ENCODE results near the gene VPREB3.
"Not testable (repeated sequence)": the region's sequence is repeated elsewhere in the genome, so short reads cannot be mapped to it uniquely, and the experiment has no call there.

VPREB3 gene

DNA sequence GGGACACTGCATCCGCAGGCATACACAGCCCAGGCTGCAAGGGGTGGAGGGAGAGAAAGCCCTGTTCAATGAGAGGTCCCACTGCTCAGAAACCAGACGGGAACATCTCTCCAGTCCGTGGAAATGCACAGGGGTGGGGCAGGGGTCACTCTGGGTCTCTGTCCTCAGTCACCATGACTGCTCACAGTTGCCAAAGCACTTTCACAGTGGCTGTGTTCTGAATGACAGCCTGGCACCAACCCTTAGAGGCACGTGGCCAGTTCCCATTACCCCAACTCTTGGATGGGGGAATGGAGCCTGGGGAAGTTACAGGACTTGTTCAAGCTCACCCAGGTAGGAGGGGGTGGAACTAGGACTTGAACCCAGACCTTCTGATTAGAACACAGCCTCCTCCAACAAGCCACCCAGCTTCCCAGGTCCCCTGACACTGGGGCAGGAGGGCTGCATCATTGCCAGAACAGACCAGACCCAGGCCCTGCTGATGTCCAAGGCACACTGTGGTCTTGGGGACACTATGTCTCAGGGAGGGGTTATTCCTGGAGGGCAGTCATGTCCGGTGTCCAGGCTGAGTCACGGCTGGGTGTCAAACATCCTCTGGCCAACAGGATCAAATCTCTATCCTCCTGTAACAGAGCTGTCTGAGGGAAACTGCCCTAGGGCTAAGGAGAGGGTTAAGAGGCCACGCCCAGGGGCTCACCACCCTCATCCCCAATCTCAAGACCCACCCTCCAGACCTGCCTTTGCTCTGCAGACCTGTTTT lies 11.5 kb downstream of the VPREB3 start:
- DNase-seq (ENCODE audit: low read depth in 2 of 2): no peak

DNA sequence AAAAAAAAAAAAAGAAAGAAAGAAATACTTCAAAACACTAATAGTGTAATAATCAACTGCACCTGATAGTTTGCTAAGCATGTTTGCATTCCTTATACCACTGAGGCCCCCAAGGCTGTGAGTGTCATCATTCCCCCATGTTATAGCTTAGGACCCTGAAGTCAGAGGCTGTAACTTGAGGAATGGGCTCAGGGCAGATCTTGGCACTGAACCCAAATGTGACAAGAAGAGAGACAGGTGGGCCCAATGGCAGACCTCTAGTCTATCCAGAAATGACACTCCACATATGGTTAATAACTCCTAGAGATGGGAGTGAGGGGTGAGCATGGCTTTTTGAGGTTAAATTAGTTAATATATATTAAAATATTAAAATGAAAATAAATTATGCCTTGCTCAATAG lies 16.5 kb downstream of the VPREB3 start:
- no peak for DNase-seq (ENCODE audit: low read depth in 2 of 2)

DNA sequence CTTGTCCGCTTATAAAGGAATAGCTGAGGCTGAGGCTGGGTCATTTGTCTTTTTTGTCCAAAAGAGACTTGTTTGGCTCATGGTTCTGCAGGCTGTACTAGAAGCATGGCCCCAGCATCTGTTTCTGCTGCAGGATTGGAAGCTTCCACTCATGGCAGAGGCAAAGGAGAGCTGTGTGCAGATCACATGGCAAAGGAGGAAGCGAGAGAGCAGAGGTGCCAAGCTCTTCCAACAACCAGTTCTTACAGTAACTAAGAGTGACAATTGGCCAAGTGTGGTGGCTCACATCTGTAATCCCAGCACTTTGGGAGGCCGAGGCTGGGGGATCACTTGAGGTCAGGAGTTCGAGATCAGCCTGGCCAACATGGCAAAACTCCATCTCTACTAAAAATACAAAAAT lies 26.1 kb downstream of the VPREB3 start:
- not testable (repeated sequence) for DNase-seq (ENCODE audit: low read depth in 2 of 2)

DNA sequence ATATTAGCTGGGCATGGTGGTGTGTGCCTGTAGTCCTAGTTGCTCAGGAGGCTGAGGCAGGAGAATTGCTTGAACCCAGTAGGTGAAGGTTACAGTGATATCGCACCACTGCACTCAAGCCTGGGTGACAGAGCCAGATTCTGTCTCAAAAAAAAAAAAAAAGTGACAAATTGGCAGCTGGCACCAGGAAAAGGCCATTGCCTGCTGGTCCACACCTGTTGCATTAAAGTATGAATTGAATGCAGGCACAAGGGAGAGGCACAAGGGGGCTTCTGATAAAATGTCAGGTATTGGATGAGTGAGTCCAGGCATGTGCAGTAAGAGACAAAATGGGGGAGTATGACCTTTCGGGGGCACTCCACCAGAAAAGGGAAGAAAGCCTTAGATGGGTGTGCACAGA lies 31.5 kb downstream of the VPREB3 start:
- no peak for DNase-seq (ENCODE audit: low read depth in 2 of 2)

DNA sequence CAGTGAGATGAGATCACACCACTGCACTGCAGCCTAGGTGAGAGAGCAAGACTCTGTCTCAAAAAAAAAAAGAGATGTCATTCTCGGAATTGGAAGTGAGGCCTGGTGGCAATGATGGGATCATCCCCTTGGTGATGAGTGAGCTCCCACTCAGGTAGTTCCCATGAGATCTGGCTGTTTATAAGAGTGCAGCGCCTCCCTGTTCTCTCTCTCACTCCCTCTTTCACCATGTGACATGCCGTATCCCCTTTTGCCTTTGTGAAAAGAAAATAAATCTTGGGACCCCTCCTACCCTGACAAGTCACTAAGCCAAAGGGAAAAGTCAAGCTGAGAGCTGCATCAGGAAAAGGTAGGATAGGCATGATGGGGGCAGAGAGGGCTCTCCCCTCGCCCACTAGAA lies 32.1 kb downstream of the VPREB3 start:
- no peak for DNase-seq (ENCODE audit: low read depth in 2 of 2)

DNA sequence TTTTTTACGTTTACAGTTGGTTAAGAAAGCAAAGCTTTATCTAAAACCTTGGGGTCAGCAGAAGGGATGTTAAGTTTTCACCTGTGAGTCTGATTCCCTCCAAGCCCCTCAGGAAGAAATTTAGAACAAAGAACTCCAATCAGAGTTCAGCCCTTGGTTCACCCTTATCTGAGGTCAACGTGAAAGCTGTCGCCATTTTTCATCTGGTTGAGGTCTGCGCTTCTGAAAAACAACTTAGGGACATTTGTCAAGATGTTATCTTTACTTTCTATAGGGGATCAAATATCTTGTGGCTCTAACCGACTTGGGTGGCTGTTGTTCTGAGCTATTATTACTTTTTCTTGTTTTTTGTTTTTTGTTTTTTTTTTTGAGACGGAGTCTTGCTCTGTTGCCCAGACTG lies 33.4 kb downstream of the VPREB3 start:
- DNase-seq (ENCODE audit: low read depth in 2 of 2): no peak

DNA sequence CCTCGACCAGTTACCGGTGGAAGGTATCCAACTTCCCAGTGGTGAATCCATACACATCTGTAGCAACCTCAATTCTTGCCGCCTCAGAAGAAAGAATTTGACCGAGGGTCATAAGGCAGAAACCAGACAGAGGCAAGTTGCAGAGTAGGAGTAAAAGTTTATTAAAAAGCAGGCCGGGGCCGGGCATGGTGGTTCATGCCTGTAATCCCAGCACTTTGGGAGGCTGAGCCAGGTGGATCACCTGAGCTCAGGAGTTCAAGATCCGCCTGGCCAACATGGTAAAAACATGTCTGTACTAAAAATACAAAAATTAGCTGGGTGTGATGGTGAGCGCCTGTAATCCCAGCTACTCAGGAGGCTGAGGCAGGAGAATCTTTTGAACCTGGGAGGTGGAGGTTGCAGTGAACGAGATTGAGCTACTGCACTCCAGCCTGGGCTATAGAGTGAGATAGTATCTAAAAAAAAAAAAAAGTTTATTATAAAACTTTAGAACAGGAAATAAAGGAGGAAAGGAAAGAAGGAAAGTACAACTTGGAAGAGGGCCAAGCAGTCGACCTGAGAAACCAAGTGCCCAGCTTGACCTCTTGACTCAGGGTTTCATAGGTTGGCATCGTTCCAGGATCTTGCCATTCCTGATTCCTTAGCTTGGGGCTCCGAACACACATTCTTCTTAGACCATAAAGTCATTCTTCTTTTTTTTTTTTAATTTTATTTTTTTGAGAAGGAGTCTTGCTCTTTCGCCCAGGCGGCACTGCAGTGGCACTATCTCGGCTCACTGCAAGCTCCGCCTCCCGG lies 35.7 kb downstream of the VPREB3 start:
- no peak for DNase-seq (ENCODE audit: low read depth in 2 of 2)

DNA sequence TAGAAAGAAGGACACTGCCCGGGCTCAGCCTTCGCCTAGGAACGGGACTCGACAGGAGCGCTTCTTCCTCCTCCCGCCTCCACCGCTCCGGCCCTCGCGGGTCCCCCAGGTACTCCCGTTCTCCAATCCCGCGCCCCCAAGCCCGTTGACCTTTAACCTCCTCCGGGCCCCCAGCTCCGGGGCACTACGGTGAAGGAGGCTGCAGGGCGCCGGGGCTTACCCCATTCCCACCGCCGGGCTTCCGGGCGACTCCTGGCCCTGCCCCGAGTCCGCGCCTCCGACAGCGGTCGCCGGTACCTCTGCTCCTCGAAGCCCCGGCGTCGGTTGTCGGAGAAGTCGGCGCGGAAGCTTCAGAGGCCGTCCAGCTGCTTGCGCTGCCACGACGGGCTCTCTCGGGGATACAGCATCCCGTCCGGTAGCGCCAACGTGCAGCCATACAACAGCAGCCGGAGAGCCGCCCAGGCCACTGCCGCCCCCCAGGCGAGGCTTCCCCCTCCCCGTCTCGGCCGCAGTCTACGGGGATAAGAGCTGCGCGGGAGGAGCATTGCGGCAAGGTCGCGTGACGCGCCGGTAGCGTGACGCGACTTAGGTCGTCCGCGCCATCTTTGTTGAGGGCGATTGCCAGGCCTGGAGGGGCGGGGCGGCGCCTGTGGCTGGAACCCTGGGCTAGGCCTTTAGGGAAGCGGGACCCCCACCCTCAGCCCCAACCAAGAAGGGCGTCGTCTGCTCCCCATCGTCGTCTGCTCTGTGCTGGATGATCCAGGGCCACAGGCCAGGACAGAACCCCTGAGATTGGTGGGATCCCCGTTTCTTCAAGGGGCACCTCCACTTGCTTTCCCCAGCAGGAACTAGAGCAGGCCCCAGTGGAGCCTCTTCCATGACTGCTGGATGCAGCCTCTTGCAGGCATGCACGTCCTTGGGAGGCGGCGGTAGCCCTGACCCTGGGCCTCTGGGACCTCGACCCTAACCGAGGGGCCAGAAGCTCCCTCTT lies 37.1 kb downstream of the VPREB3 start:
- peak; percentile 48 to 70 for DNase-seq (ENCODE audit: low read depth in 2 of 2)

DNA sequence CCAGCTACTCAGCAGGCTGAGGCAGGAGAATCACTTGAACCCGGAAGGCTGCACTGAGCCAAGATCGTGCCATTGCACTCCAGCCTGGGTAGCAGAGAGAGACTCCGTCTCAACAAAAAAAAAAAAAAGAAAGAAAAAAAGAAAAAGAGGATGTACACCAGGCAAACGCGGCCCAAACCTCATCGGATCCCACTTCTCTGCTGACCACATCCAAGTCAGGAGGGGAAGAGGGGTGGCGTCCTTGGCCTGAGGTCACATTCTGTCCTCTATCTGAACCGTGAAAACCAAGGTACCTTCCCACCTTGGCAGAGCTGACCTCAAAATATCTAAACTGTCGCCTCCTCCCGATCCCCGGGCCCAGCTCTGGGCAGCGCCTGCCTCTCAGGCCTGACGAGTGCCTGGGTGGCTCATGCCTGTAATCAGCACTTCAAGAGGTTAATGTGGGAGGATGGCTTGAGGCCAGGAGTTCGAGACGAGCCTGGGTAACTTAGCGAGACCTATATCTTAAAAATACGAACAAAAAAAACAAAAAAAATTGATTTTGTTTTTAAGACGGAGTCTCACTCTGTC lies 38.3 kb downstream of the VPREB3 start:
- no peak for DNase-seq (ENCODE audit: low read depth in 2 of 2)

DNA sequence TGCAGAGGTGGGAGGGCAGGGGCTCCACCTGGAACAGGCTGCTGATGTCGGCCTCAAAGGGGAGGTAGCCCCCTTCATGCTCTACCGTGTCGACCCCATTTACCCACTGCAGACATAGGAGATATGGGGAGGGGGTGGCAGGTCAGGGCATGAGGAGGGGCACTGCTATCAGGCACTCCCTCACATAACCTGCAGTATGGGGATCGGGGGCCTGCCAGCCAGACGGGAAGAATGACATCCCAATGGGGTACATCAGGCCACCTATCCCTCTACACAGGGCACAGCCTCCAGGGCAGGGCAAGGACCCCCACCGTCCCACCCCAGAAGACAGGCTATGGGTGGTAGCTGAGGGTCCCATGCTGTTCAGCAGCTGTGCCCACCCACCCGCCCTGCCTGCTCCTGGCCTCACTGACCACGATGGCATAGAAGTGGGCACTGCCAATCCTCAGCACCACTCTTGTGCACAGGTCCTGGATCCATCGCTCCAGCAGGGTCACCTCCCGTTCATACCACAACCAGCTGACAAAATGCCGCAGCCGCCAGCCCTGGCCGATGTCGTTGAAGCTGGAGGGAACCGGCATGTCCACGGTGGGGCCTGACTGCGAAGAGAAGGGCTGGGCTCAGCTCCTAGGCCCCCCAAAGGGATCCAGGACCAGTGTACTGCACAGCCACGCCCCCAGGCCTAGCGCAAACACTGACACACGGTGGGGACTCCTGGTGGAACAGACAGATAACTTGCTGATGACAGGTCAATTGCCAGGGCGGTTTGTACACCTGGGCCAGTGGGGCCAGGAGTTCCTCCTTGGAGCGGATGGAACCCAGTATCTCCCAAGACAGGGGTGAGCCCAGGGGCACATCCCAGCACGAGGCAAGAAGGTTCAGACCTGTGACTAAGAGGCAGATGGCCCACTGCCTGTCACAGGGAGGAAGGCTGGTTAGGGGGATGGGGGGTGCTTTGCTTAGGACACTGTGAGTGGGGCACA lies 39.3 kb downstream of the VPREB3 start:
- DNase-seq (ENCODE audit: low read depth in 2 of 2): no peak

DNA sequence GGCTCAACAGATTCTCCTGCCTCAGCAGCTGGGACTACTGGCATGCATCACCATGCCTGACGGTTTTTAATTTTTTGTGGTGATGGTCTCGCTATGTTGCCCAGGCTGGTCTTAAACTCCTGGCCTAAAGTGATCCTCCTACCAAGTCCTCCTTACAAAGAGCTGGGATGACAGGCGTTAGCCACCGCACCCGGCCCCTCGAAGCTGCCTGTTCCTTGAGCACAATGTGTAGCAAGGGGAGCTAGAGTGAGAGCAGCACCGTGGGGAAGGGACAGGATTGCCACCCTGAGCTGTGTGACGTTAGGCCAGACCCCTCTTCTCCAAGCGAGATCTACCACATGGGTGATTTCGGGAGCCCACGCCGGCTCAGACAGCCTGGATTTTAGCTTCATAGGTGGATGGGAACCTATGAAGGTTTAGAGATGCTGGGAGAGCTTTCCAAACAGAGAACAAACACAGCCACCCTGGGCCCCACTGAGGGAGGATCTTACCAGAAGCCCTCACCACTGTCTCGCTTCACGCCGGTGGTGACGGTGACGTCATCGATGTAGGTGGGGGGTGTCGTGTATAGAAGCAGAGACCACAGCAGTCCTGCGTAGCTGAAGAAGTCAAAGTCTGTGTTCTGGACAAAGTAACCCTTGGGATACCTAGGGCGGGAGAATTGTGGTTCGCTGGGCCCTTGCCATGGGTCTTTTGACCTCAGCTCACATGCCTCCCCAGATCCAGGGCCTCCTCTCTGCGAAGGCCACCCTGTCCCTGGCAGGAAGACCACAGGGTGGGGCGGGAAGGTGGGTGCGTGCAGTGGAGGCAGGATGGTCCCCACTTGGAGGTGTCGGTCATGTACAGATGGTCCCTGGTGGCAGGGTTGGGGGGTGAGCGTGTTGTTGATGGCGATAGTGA lies 40.3 kb downstream of the VPREB3 start:
- DNase-seq (ENCODE audit: low read depth in 2 of 2): no peak

DNA sequence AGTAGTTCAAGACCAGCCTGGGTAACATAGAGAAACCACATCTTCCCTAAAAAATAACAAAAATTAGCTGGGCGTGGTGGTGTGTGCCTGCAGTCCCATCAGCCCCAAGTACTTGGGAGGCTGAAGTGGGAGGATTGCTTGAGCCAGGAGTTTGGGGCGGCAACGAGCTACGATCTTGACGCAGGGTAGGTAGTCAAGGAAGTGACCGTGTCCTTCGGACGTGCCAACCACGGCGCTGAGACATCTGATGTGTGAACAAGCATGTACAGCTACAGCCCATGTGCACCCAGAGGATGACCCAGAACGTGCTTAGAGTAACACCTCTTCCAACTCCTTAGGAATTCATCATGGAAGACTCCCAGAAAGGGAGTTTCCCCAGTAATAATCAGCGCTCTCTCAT lies 42.0 kb downstream of the VPREB3 start:
- no peak for DNase-seq (ENCODE audit: low read depth in 2 of 2)

DNA sequence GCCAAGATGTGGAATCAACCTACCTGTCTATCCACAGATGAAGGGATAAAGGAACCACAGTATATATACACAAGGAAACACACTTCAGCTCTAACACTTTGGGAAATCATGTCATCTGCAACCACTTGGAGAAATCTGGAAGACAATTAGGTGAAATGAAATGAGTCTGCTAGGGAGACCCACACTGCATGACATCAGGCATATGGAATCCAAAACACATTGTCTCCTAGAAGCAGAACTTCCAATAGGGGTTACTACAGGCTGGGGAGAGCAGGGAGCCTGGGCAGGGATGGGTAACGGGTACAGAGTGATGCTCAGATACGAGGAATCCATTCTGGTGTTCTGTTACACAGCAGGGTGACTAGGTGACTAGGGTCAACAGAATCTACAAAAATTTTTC lies 45.1 kb downstream of the VPREB3 start:
- no peak for DNase-seq (ENCODE audit: low read depth in 2 of 2)

DNA sequence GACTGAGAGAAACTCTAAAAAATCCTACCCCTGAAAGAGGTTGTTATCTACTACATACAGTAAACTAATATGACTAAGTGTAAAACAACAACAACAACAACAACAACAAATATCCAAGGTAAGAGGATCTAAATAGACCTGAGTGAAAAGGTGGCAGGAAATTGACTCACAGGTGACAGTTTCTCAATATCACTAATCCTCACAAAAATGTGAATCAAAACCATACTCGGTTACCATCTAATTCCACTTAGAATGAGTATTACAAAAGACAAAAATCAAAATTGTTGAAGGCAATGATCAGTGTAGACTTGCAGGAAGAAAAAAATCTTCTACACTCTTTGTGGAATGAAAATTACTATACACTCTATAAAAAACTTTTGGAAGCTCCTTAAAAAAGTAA lies 46.0 kb downstream of the VPREB3 start:
- DNase-seq (ENCODE audit: low read depth in 2 of 2): no peak

DNA sequence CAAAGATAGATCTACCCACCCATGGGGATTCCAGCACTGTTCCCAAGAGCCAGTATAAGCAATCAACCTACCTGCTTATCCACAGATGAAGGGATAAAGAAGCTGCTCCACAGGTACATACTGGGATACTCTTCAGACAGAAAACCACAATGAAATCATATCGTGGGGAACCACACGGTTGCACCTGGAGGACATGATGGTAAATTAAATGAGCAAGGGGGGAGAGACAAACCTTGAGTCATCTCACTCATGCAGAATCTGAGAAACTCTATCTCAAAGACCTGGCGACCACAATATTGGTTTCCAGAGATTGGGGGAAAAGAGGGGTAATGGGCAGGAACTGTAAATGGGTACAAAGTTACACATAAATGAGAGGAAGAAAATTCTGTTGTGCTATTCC lies 48.9 kb downstream of the VPREB3 start:
- no peak for DNase-seq (ENCODE audit: low read depth in 2 of 2)

DNA sequence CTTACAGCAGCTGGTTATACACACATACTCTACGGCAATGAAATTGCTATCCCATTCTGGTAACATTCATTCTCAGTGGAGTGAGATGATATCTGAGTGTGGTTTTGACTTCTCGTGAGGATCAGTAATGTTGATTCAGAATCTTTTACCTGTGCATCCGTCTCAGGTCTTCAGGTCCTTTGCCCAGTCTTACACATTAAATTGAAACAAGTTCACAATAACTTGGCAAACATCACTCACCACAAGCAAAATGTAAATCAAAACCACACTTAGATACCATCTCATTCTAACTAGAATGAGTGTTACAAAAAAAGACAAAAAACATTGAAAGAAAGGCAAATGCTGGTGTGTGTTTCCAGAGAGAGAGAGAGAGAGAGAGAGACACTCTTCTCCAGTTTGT lies 49.4 kb downstream of the VPREB3 start:
- DNase-seq (ENCODE audit: low read depth in 2 of 2): no peak

DNA sequence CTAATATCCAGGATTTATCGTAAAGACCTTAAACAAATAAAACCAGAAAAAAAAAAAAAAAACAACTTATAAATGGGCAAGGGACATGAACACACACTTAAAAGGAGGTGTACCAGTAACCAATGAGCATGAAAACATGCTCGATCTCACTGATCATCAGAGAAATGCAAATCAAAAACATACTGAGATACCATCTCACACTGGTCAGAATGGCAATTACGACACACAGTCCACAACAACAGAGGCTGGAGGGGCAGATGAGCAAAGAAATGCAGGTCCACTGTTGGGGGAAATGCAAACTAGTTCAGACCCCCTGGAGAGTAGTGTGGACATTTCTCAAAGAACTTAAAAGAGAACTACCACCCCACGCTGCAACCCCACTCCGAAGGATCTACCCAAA lies 50.2 kb downstream of the VPREB3 start:
- DNase-seq (ENCODE audit: low read depth in 2 of 2): no peak

Data from stimulated activated CD4-positive, alpha-beta T cell treated with anti-CD3 and anti-CD28 coated beads, Interleukin-1b, Interleukin-23, amount 100 ng/mL, for 1 hour (primary cell).